Neural progenitor cell (in vitro differentiated cells): ENCODE data around the gene KIAA1549. TPM values are rescaled to one million over a fixed set of nuclear protein-coding genes. Genes with fewer than 3 reads are reported as not detected.

Experiments
- DNase-seq: peaks from one replicate; pipeline ENCODE4 v3.0.0-alpha.2; 2016; ENCODE audit warnings: low spot score
- H2AFZ ChIP-seq: fragments of 200-600 bp; sonication (generic); replicated peaks from 2 replicates; pipeline ENCODE4 v1.6.1; 2016; ENCODE audit warnings: antibody characterized with exemption
- H3F3A ChIP-seq: fragments of 200-600 bp; sonication (generic); 2 replicates; pipeline ENCODE4 v1.6.1; 2016; ENCODE audit warnings: antibody characterized with exemption, low read depth
- H3K27ac ChIP-seq: fragments of 200-600 bp; sonication (generic); 2 replicates; pipeline ENCODE4 v1.5.1; 2016; ENCODE audit warnings: mild to moderate bottlenecking
- H3K27me3 ChIP-seq: fragments of 200-600 bp; sonication (generic); 2 replicates; pipeline ENCODE4 v1.6.1; 2016; ENCODE audit warnings: mild to moderate bottlenecking, moderate library complexity
- H3K36me3 ChIP-seq: fragments of 200-600 bp; sonication (generic); 2 replicates; pipeline ENCODE4 v1.5.1; 2016
- H3K4me1 ChIP-seq: fragments of 200-600 bp; sonication (generic); 2 replicates; pipeline ENCODE4 v1.6.1; 2016; ENCODE audit warnings: mixed run types
- H3K4me2 ChIP-seq: fragments of 200-600 bp; sonication (generic); 2 replicates; pipeline ENCODE4 v1.6.1; 2016
- H3K4me3 ChIP-seq: fragments of 200-600 bp; sonication (generic); 2 replicates; pipeline ENCODE4 v1.5.1; 2016
- H3K79me2 ChIP-seq: fragments of 200-600 bp; sonication (generic); 2 replicates; pipeline ENCODE4 v1.6.1; 2016; ENCODE audit warnings: low read depth
- H3K9ac ChIP-seq: fragments of 200-600 bp; sonication (generic); 2 replicates; pipeline ENCODE4 v1.6.1; 2016
- H3K9me3 ChIP-seq: fragments of 200-600 bp; sonication (generic); 2 replicates; pipeline ENCODE4 v1.5.1; 2016; ENCODE audit warnings: low read depth
- H4K20me1 ChIP-seq: fragments of 200-600 bp; sonication (generic); 2 replicates; pipeline ENCODE4 v1.6.1; 2016; ENCODE audit warnings: low read depth
- H3K27ac Mint-ChIP-seq: 3 replicates; pipeline ENCODE4 v1.8.0; 2021; ENCODE audit warnings: mixed read lengths
- H3K27me3 Mint-ChIP-seq: 2 replicates; pipeline ENCODE4 v1.8.0; 2022; ENCODE audit warnings: low read depth, mild to moderate bottlenecking, inconsistent platforms, moderate library complexity, mixed read lengths; ENCODE audit not compliant: insufficient read depth
- H3K36me3 Mint-ChIP-seq: 3 replicates; pipeline ENCODE4 v1.8.0; 2021; ENCODE audit warnings: mixed read lengths
- H3K4me1 Mint-ChIP-seq: 3 replicates; pipeline ENCODE4 v1.8.0; 2021; ENCODE audit warnings: mixed read lengths
- H3K4me3 Mint-ChIP-seq: 3 replicates; pipeline ENCODE4 v1.8.0; 2021; ENCODE audit warnings: mild to moderate bottlenecking, moderate library complexity, mixed read lengths
- H3K9me3 Mint-ChIP-seq: 3 replicates; pipeline ENCODE4 v1.8.0; 2020; ENCODE audit warnings: mixed read lengths
- EZH2 ChIP-seq: fragments of 200-600 bp; sonication (generic); IDR thresholded peaks from 2 replicates; pipeline ENCODE4 v1.6.1; 2017; ENCODE audit warnings: antibody characterized with exemption, mild to moderate bottlenecking, moderate library complexity
- EZH2phosphoT487 ChIP-seq: fragments of 200-600 bp; sonication (generic); IDR thresholded peaks from 2 replicates; pipeline ENCODE4 v1.6.1; 2017; ENCODE audit warnings: antibody characterized with exemption
- total RNA-seq: library from RNA; depleted of rRNA; stranded (reverse); fragments of >200 nt; gene quantifications from 2 replicates; pipeline ENCODE4 v1.2.3, GENCODE V29; 2015; ENCODE audit warnings: low replicate concordance
- TF ChIP-seq, protein P1 (sequence below): fragments of 200-600 bp; sonication (generic); IDR thresholded peaks from 2 replicates; pipeline ENCODE4 v1.5.1; 2017; ENCODE audit warnings: antibody characterized with exemption, mild to moderate bottlenecking

KIAA1549 gene
- total RNA-seq, 1 donor from 2014 or later: 4.8 TPM

DNA sequence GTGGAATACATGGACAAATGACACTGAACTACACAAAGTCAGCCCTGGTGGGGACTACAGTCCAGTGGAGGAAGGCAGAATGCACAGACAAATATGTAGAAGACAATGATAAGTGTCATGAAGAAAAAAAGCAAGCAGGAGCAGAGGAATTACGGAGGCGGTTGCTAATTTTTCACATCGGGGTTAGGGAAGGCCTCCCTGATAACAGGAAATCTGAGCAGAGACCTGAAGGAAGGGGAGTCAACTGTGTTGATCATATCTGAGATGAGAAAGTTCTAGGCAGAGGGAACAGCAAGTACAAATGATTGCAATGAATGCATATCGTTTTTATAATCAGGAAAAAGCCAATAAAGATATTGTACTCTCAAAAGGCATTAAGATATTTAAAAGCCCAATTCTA, 14.0 kb downstream of the KIAA1549 start:
- Mint-ChIP-seq H3K27me3 (peaks cover 2% of the 10 kb centered on the region), H3K4me1 (peaks cover 6% of the 10 kb centered on the region), H3K9me3 (peaks cover 23% of the 10 kb centered on the region), H3K36me3 (peaks cover 50% of the 10 kb centered on the region), H3K27ac (no peak overlapping the region), H3K4me3 (no peak overlapping the region)
- H3K36me3 ChIP-seq: no peaks in the 10 kb centered on the region
- no peaks in the 10 kb centered on the region for H3K9me3 ChIP-seq
- H2AFZ ChIP-seq: no peak overlapping the region
- H3K27ac ChIP-seq: no peak overlapping the region
- H3K9ac ChIP-seq: no peak overlapping the region
- no peaks in the 10 kb centered on the region for H3K4me1 ChIP-seq
- H4K20me1 ChIP-seq: peaks cover 27% of the 10 kb centered on the region
- TF ChIP-seq, protein P1, sequence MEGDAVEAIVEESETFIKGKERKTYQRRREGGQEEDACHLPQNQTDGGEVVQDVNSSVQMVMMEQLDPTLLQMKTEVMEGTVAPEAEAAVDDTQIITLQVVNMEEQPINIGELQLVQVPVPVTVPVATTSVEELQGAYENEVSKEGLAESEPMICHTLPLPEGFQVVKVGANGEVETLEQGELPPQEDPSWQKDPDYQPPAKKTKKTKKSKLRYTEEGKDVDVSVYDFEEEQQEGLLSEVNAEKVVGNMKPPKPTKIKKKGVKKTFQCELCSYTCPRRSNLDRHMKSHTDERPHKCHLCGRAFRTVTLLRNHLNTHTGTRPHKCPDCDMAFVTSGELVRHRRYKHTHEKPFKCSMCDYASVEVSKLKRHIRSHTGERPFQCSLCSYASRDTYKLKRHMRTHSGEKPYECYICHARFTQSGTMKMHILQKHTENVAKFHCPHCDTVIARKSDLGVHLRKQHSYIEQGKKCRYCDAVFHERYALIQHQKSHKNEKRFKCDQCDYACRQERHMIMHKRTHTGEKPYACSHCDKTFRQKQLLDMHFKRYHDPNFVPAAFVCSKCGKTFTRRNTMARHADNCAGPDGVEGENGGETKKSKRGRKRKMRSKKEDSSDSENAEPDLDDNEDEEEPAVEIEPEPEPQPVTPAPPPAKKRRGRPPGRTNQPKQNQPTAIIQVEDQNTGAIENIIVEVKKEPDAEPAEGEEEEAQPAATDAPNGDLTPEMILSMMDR: no peak
- TF ChIP-seq EZH2phosphoT487 (no peak), EZH2 (no peak)
- H3K4me3 ChIP-seq: no peak overlapping the region
- H3K79me2 ChIP-seq: peaks cover 73% of the 10 kb centered on the region
- no peaks in the 10 kb centered on the region for H3K27me3 ChIP-seq
- no peaks in the 10 kb centered on the region for H3F3A ChIP-seq
- H3K4me2 ChIP-seq: no peak overlapping the region
- no peak for DNase-seq

DNA sequence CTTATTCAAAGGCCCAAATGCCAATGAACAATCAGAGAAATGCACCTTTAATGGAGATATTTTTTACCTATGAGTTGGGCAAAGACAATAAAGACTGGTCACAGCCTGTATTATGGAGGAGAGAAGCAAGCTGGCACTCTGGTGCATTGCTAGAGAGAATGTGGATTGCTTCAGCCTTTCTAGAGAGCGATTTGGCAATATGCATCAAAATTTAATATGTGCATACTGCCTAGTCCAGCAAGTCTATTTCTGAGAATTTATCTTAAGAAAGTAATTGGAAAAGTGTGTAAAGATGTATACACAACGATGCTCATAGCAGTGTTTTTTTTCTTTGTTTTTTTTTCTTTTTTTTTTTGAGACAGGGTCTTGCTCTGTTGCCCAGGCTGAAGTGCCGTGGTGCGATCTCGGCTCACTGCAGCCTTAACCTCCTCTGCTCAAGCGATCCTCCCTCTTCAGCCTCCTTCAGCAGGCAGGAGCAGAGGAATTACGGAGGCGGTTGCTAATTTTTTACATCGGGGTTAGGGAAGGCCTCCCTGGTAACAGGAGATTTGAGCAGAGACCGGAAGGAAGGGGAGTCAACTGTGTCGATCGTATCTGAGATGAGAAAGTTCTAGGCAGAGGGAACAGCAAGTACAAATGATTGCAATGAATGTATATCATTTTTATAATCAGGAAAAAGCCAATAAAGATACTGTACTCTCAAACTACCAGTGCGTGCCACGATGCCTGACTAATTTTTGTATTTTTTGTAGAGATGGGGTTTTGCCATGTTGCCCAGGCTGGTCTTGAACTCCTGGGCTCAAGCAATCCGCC, 16.4 kb downstream of the KIAA1549 start:
- no peak for TF ChIP-seq EZH2
- TF ChIP-seq, protein P1: no peak
- TF ChIP-seq EZH2phosphoT487: no peak
- Mint-ChIP-seq H3K9me3 (peaks cover 22% of the 10 kb centered on the region), H3K27me3 (no peaks in the 10 kb centered on the region), H3K4me1 (peaks cover 12% of the 10 kb centered on the region), H3K36me3 (peaks cover 47% of the 10 kb centered on the region), H3K4me3 (no peak overlapping the region), H3K27ac (peak overlapping the region; percentile 24)
- Histone ChIP-seq H3K9ac (no peak overlapping the region), H3K4me1 (peaks cover 8% of the 10 kb centered on the region), H3K4me3 (no peak overlapping the region), H3K79me2 (peaks cover 73% of the 10 kb centered on the region), H3K36me3 (no peaks in the 10 kb centered on the region), H2AFZ (no peak overlapping the region), H3K27ac (no peak overlapping the region), H4K20me1 (peaks cover 37% of the 10 kb centered on the region), H3F3A (no peaks in the 10 kb centered on the region), H3K9me3 (no peaks in the 10 kb centered on the region), H3K4me2 (no peak overlapping the region), H3K27me3 (no peaks in the 10 kb centered on the region)
- DNase-seq: no peak

DNA sequence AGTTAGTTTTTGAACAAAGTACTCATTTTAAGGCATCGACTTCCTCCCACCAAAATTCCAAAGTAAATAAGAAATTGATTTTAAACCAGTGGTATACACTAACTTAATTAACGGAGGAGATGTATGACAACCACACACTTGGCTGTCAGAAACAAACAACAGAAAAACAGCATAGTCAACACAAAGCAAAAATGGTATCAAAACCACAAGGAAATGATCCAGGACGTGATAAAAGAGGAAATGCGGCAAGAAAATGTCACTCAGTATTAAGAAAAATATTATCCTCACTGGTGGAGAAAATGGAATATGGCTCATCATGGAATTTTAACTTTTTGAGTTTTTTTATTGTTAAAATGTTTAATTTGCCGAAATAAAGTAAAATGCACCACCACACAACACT, 17.5 kb downstream of the KIAA1549 start:
- DNase-seq: no peak
- Mint-ChIP-seq H3K9me3 (peaks cover 16% of the 10 kb centered on the region), H3K4me1 (peaks cover 14% of the 10 kb centered on the region), H3K27ac (no peak overlapping the region), H3K4me3 (no peak overlapping the region), H3K27me3 (no peaks in the 10 kb centered on the region), H3K36me3 (peaks cover 42% of the 10 kb centered on the region)
- H4K20me1 ChIP-seq: peaks cover 46% of the 10 kb centered on the region
- H2AFZ ChIP-seq: no peak overlapping the region
- H3K79me2 ChIP-seq: peaks cover 69% of the 10 kb centered on the region
- H3K27ac ChIP-seq: no peak overlapping the region
- TF ChIP-seq EZH2phosphoT487 (no peak), EZH2 (no peak)
- TF ChIP-seq, protein P1: no peak
- H3K4me3 ChIP-seq: no peak overlapping the region
- peaks cover 12% of the 10 kb centered on the region for H3K4me1 ChIP-seq
- H3K36me3 ChIP-seq: no peaks in the 10 kb centered on the region
- no peak overlapping the region for H3K9ac ChIP-seq
- H3K4me2 ChIP-seq: no peak overlapping the region
- H3K9me3 ChIP-seq: no peaks in the 10 kb centered on the region
- H3K27me3 ChIP-seq: no peaks in the 10 kb centered on the region
- no peaks in the 10 kb centered on the region for H3F3A ChIP-seq
